Glutamatergic neuron (in vitro differentiated cells): ENCODE data around the gene GSS. TPM values are rescaled to one million over a fixed set of nuclear protein-coding genes. Genes with fewer than 3 reads are reported as not detected.

Source experiments
- DNase-seq: peaks from one replicate; pipeline ENCODE4 v3.0.0; 2022
- H3K27ac Mint-ChIP-seq: one replicate; pipeline ENCODE4 v1.8.0; 2020; ENCODE audit warnings: mild to moderate bottlenecking, mixed read lengths, inconsistent platforms; ENCODE audit not compliant: unreplicated experiment
- H3K27me3 Mint-ChIP-seq: one replicate; pipeline ENCODE4 v1.8.0; 2020; ENCODE audit warnings: mild to moderate bottlenecking, moderate library complexity, mixed read lengths, inconsistent platforms; ENCODE audit not compliant: unreplicated experiment
- H3K36me3 Mint-ChIP-seq: one replicate; pipeline ENCODE4 v1.8.0; 2020; ENCODE audit warnings: mild to moderate bottlenecking, mixed read lengths, inconsistent platforms; ENCODE audit not compliant: unreplicated experiment
- H3K4me1 Mint-ChIP-seq: one replicate; pipeline ENCODE4 v1.8.0; 2020; ENCODE audit warnings: mild to moderate bottlenecking, low read depth, mixed read lengths, inconsistent platforms; ENCODE audit not compliant: unreplicated experiment
- H3K4me3 Mint-ChIP-seq: one replicate; pipeline ENCODE4 v1.8.0; 2020; ENCODE audit warnings: mild to moderate bottlenecking, mixed read lengths, inconsistent platforms; ENCODE audit not compliant: unreplicated experiment
- H3K9me3 Mint-ChIP-seq: one replicate; pipeline ENCODE4 v1.8.0; 2020; ENCODE audit warnings: mild to moderate bottlenecking, moderate library complexity, mixed read lengths, inconsistent platforms; ENCODE audit not compliant: unreplicated experiment
- CTCF ChIP-seq: fragments of 200-600 bp; sonication (generic); IDR thresholded peaks from one replicate; pipeline ENCODE4 v1.5.0; 2021; ENCODE audit not compliant: partially characterized antibody, unreplicated experiment
- total RNA-seq: library from RNA; stranded (reverse); fragmentation: NEBNext Ultra II Directional; extraction: Animal tissue kit (Norgen Biotek cat#: 25700); gene quantifications from one replicate; pipeline ENCODE4 v1.2.1, GENCODE V29; 2021; ENCODE audit not compliant: unreplicated experiment

The GSS gene
- total RNA-seq, 1 donor from 2014 or later = 28.2 TPM

- Mint-ChIP-seq H3K27me3 (no peaks in the 10 kb centered on the region), H3K4me1 (no peaks in the 10 kb centered on the region)
- no peak for DNase-seq
Observed at GRCh38 chr20:34887023-34887422, 68.6 kb downstream of the GSS start.

GRCh38 chr20:34886122-34886521 is 69.5 kb downstream of the GSS start:
- no peaks in the 10 kb centered on the region for H3K4me1 Mint-ChIP-seq
- H3K4me3 Mint-ChIP-seq = no peak overlapping the region
- H3K36me3 Mint-ChIP-seq = no peaks in the 10 kb centered on the region
- H3K27ac Mint-ChIP-seq = no peak overlapping the region
- no peaks in the 10 kb centered on the region for H3K9me3 Mint-ChIP-seq
- H3K27me3 Mint-ChIP-seq = no peaks in the 10 kb centered on the region
- no peak for DNase-seq
- TF ChIP-seq CTCF = no peak

More at GRCh38 chr20:34887023-34887422, 68.6 kb downstream of the GSS start:
- no peaks in the 10 kb centered on the region for H3K9me3 Mint-ChIP-seq
- no peaks in the 10 kb centered on the region for H3K36me3 Mint-ChIP-seq
- TF ChIP-seq CTCF = no peak
- no peak overlapping the region for H3K27ac Mint-ChIP-seq
- no peak overlapping the region for H3K4me3 Mint-ChIP-seq

- no peak for TF ChIP-seq CTCF
- Mint-ChIP-seq H3K4me3 (no peak overlapping the region), H3K27ac (no peak overlapping the region), H3K4me1 (no peaks in the 10 kb centered on the region), H3K9me3 (no peaks in the 10 kb centered on the region), H3K36me3 (no peaks in the 10 kb centered on the region), H3K27me3 (no peaks in the 10 kb centered on the region)
- no peak for DNase-seq
Observed at GRCh38 chr20:34884260-34884659, 71.3 kb downstream of the GSS start.

GRCh38 chr20:34883809-34884208 is 71.8 kb downstream of the GSS start:
- H3K27me3 Mint-ChIP-seq = no peaks in the 10 kb centered on the region
- DNase-seq = no peak
- no peak for TF ChIP-seq CTCF
- H3K27ac Mint-ChIP-seq = no peak overlapping the region
- no peaks in the 10 kb centered on the region for H3K4me1 Mint-ChIP-seq
- H3K4me3 Mint-ChIP-seq = no peak overlapping the region
- no peaks in the 10 kb centered on the region for H3K36me3 Mint-ChIP-seq
- no peaks in the 10 kb centered on the region for H3K9me3 Mint-ChIP-seq

- no peak for DNase-seq
- H3K4me1 Mint-ChIP-seq = no peaks in the 10 kb centered on the region
- H3K9me3 Mint-ChIP-seq = no peaks in the 10 kb centered on the region
Observed at GRCh38 chr20:34883087-34883688, 72.4 kb downstream of the GSS start.

More at GRCh38 chr20:34883087-34883688, 72.4 kb downstream of the GSS start:
- H3K4me3 Mint-ChIP-seq = no peak overlapping the region
- H3K27ac Mint-ChIP-seq = no peak overlapping the region
- H3K27me3 Mint-ChIP-seq = no peaks in the 10 kb centered on the region
- no peak for TF ChIP-seq CTCF
- H3K36me3 Mint-ChIP-seq = no peaks in the 10 kb centered on the region
